PC-3 (cell line): Measurements from ENCODE around the gene RASAL2. TPM values are rescaled to one million over a fixed set of nuclear protein-coding genes. Genes with fewer than 3 reads are reported as not detected.

Experiments used
- ATAC-seq: fragments of 200-7000 bp; cut with Tn5 transposase; 2 replicates; pipeline ENCODE4 v1.9.1; 2020; ENCODE audit warnings: mild to moderate bottlenecking, moderate library complexity
- BruUV-seq: library from RNA; stranded (reverse); fragments of 400-500 nt; replicated peaks from 2 replicates; lab custom pipeline; 2021; lab: Mats Ljungman, UMichigan
- CTCF ChIA-PET: fragments of 300-600 bp; sonication (Branson Sonifier 250); formaldehyde crosslinking; loops from one replicate; lab custom pipeline; 2022; ENCODE audit warnings: antibody characterized with exemption; lab: Charles Lee
- POLR2A ChIA-PET: fragments of 300-600 bp; sonication (Branson Sonifier 250); formaldehyde crosslinking; loops from one replicate; lab custom pipeline; 2022; ENCODE audit warnings: antibody characterized with exemption; ENCODE audit not compliant: unreplicated experiment; lab: Charles Lee
- DNase-seq: peaks from one replicate; pipeline ENCODE4 v3.0.0-alpha.2; 2015
- H2AFZ ChIP-seq: fragments of 300-600 bp; sonication (generic); 2 replicates; pipeline ENCODE4 v1.6.0; 2016; ENCODE audit warnings: antibody characterized with exemption, low read length
- H3F3A ChIP-seq: fragments of 300-600 bp; sonication (generic); one replicate; pipeline ENCODE4 v1.6.0; 2017; ENCODE audit warnings: antibody characterized with exemption, low read length, control low read depth, mild to moderate bottlenecking; ENCODE audit not compliant: unreplicated experiment
- H3K27ac ChIP-seq: fragments of 300-600 bp; sonication (generic); 2 replicates; pipeline ENCODE4 v1.5.1; 2016; ENCODE audit warnings: mild to moderate bottlenecking, low read length
- H3K27me3 ChIP-seq: fragments of 300-600 bp; sonication (generic); 2 replicates; pipeline ENCODE4 v1.6.1; 2016; ENCODE audit warnings: low read length, mixed read lengths
- H3K36me3 ChIP-seq: fragments of 300-600 bp; sonication (generic); 2 replicates; pipeline ENCODE4 v1.6.1; 2016; ENCODE audit warnings: low read depth, mixed run types, low read length, mixed read lengths
- H3K4me1 ChIP-seq: fragments of 300-600 bp; sonication (generic); 2 replicates; pipeline ENCODE4 v1.5.1; 2016; ENCODE audit warnings: low read length; ENCODE audit not compliant: insufficient read depth
- H3K4me2 ChIP-seq: fragments of 300-600 bp; sonication (generic); 2 replicates; pipeline ENCODE4 v1.6.0; 2016; ENCODE audit warnings: low read length
- H3K4me3 ChIP-seq: fragments of 300-600 bp; sonication (generic); 2 replicates; pipeline ENCODE4 v1.5.1; 2016; ENCODE audit warnings: mild to moderate bottlenecking, low read length, mixed read lengths
- H3K79me2 ChIP-seq: fragments of 300-600 bp; sonication (generic); 2 replicates; pipeline ENCODE4 v1.6.1; 2017; ENCODE audit warnings: low read length, mixed read lengths
- H3K9ac ChIP-seq: fragments of 300-600 bp; sonication (generic); 2 replicates; pipeline ENCODE4 v1.6.0; 2016; ENCODE audit warnings: mild to moderate bottlenecking, low read length
- H3K9me2 ChIP-seq: fragments of 300-600 bp; sonication (generic); replicated peaks from 2 replicates; pipeline ENCODE4 v1.6.1; 2016; ENCODE audit warnings: mixed run types, low read length, mixed read lengths
- H3K9me3 ChIP-seq: fragments of 300-600 bp; sonication (generic); 2 replicates; pipeline ENCODE4 v1.6.1; 2016; ENCODE audit warnings: low read length, mixed read lengths
- H4K20me1 ChIP-seq: fragments of 300-600 bp; sonication (generic); 2 replicates; pipeline ENCODE4 v1.6.1; 2016; ENCODE audit warnings: low read length, mixed read lengths
- EZH2 ChIP-seq: fragments of 300-600 bp; sonication (generic); IDR thresholded peaks from one replicate; pipeline ENCODE4 v1.6.1; 2017; ENCODE audit warnings: antibody characterized with exemption, mild to moderate bottlenecking, low read length; ENCODE audit not compliant: unreplicated experiment
- EZH2phosphoT487 ChIP-seq: fragments of 300-600 bp; sonication (generic); IDR thresholded peaks from 2 replicates; pipeline ENCODE4 v1.6.1; 2018; ENCODE audit warnings: mild to moderate bottlenecking, antibody characterized with exemption, low read length, borderline replicate concordance
- intact Hi-C: fragments of 100-400 bp; cut with micrococcal nuclease; formaldehyde crosslinking; loops from 2 replicates; pipeline ENCODE4 v1.9.0; 2023
- total RNA-seq: library from RNA; depleted of rRNA; stranded (reverse); fragments of >200 nt; gene quantifications from 2 replicates; pipeline ENCODE4 v1.2.3, GENCODE V29; 2014
- TF ChIP-seq, protein P1 (sequence below): fragments of 300-600 bp; sonication (generic); conservative IDR thresholded peaks from 2 replicates; pipeline ENCODE4 v1.5.1; 2017; ENCODE audit warnings: antibody characterized with exemption, low read depth, mild to moderate bottlenecking, low read length

The RASAL2 gene
- total RNA-seq, 1 experiment from 2014 or later = 7.9 TPM

DNA sequence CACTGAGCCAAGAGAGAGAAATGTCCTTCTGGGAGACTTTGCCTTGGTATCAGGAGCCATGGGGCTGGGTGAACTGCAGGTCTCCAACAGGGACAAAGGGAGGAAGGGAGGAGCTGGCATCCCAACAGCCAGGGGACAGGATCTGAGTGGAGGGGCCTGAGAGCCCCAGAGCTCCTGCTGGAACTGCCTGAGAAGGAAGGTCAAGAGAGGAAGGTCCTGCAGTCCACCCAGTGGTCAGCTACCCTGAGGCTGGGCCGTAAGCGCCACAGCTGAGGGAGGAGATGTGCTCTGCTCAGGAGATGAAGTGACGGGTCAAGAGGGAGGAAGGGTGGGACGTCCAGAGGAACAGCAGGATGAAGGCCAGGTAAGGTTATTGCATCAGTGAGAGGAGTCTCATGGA is 410.4 kb downstream of the RASAL2 start:
- no peaks in the 10 kb centered on the region for H3K27me3 ChIP-seq
- H3K4me1 ChIP-seq = no peaks in the 10 kb centered on the region
- H3K9me3 ChIP-seq = no peaks in the 10 kb centered on the region
- no peak overlapping the region for H3K4me3 ChIP-seq
- ATAC-seq (no peak), DNase-seq (no peak)
- H2AFZ ChIP-seq = no peak overlapping the region
- H3K27ac ChIP-seq = no peak overlapping the region
- H3F3A ChIP-seq = no peaks in the 10 kb centered on the region
- H3K9ac ChIP-seq = no peak overlapping the region
- ChIA-PET POLR2A (no interaction called here), CTCF (interaction anchor here (0.6 kb wide), 1 partner anchor 196 kb away, joined by 5 read pairs; no protein-coding TSS in a partner anchor)
- BruUV-seq = no TSS peak
- intact Hi-C loops = loop anchor here (5.0 kb wide), 1 partner anchor 192 kb away; no protein-coding TSS in a partner anchor
- TF ChIP-seq EZH2phosphoT487 (no peak), EZH2 (no peak)
- TF ChIP-seq, protein P1, sequence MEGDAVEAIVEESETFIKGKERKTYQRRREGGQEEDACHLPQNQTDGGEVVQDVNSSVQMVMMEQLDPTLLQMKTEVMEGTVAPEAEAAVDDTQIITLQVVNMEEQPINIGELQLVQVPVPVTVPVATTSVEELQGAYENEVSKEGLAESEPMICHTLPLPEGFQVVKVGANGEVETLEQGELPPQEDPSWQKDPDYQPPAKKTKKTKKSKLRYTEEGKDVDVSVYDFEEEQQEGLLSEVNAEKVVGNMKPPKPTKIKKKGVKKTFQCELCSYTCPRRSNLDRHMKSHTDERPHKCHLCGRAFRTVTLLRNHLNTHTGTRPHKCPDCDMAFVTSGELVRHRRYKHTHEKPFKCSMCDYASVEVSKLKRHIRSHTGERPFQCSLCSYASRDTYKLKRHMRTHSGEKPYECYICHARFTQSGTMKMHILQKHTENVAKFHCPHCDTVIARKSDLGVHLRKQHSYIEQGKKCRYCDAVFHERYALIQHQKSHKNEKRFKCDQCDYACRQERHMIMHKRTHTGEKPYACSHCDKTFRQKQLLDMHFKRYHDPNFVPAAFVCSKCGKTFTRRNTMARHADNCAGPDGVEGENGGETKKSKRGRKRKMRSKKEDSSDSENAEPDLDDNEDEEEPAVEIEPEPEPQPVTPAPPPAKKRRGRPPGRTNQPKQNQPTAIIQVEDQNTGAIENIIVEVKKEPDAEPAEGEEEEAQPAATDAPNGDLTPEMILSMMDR = no peak
- no peak overlapping the region for H3K4me2 ChIP-seq
- H3K9me2 ChIP-seq = no peaks in the 10 kb centered on the region
- no peaks in the 10 kb centered on the region for H4K20me1 ChIP-seq
- H3K79me2 ChIP-seq = no peaks in the 10 kb centered on the region
- no peaks in the 10 kb centered on the region for H3K36me3 ChIP-seq

DNA sequence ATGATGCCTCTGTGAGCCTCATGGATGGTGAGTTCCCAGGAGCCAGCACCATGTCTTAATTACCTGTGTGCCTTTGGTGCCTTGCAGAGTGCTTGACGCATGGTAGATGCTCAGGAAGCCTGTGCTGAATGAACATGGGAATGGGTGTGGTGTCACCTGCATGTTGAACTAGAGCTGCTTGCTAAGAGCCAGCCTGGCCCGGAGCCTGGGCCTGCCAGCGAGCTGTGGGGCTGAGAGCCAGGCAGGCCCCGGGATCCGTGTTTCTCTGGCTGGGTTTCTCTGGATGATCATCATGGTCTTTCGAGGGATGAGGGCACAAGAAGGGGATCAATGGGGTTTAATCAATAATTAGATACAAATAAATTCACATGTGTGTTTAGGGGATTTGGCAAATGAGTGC is 412.3 kb downstream of the RASAL2 start:
- ChIA-PET POLR2A (no interaction called here), CTCF (no interaction called here)
- no TSS peak for BruUV-seq

DNA sequence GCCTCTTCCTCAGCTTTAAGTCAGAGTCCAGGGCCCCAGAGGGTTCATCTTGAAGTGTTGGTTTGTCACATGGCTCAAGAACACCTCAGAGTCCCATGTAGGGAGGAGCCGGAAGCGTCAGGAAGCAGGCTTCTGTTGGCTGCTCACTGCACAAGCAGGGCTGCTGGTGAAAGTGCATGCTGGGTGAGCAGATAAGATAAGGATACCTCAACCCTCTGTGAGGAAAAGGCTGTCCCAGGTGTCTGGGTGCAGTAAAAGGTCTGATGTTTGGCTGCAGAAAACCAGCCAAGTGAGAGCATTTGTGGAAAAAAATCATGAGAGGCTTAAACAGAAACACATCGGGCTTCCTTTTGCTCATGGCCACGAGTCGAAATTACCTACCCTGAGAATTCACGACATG is 412.8 kb downstream of the RASAL2 start:
- no peaks in the 10 kb centered on the region for H4K20me1 ChIP-seq
- no peaks in the 10 kb centered on the region for H3K9me2 ChIP-seq
- no TSS peak for BruUV-seq
- H2AFZ ChIP-seq = no peak overlapping the region
- no peak overlapping the region for H3K27ac ChIP-seq
- H3K4me3 ChIP-seq = no peak overlapping the region
- no peaks in the 10 kb centered on the region for H3F3A ChIP-seq
- CTCF ChIA-PET = no interaction called here
- POLR2A ChIA-PET = no interaction called here
- H3K9me3 ChIP-seq = no peaks in the 10 kb centered on the region
- H3K79me2 ChIP-seq = no peaks in the 10 kb centered on the region
- H3K36me3 ChIP-seq = no peaks in the 10 kb centered on the region
- TF ChIP-seq EZH2phosphoT487 = no peak
- TF ChIP-seq, protein P1 = no peak
- no peak for TF ChIP-seq EZH2
- intact Hi-C loops = no loop called here
- H3K4me2 ChIP-seq = no peak overlapping the region
- DNase-seq (no peak), ATAC-seq (no peak)
- no peaks in the 10 kb centered on the region for H3K27me3 ChIP-seq
- H3K9ac ChIP-seq = no peak overlapping the region
- no peaks in the 10 kb centered on the region for H3K4me1 ChIP-seq

More for the DNA sequence above, 412.3 kb downstream of the RASAL2 start:
- Histone ChIP-seq H3K4me3 (no peak overlapping the region), H3K9me3 (no peaks in the 10 kb centered on the region), H3F3A (no peaks in the 10 kb centered on the region), H2AFZ (no peak overlapping the region), H3K4me1 (no peaks in the 10 kb centered on the region), H3K27ac (no peak overlapping the region), H3K36me3 (no peaks in the 10 kb centered on the region), H3K9ac (no peak overlapping the region), H3K9me2 (no peaks in the 10 kb centered on the region), H3K27me3 (no peaks in the 10 kb centered on the region), H3K79me2 (no peaks in the 10 kb centered on the region), H3K4me2 (no peak overlapping the region), H4K20me1 (no peaks in the 10 kb centered on the region)
- TF ChIP-seq, protein P1 = no peak
- TF ChIP-seq EZH2phosphoT487 (no peak), EZH2 (no peak)
- ATAC-seq (no peak), DNase-seq (no peak)
- intact Hi-C loops = no loop called here
